Fibroblast of upper back skin (primary cell): ENCODE data around the gene POLR2A.
"Not testable (repeated sequence)": the region's sequence is repeated elsewhere in the genome, so short reads cannot be mapped to it uniquely, and the experiment has no call there.

ENCODE experiments used
- DNase-seq: peaks from one replicate; pipeline ENCODE4 v3.0.0-alpha.2; 2013

POLR2A gene

DNA sequence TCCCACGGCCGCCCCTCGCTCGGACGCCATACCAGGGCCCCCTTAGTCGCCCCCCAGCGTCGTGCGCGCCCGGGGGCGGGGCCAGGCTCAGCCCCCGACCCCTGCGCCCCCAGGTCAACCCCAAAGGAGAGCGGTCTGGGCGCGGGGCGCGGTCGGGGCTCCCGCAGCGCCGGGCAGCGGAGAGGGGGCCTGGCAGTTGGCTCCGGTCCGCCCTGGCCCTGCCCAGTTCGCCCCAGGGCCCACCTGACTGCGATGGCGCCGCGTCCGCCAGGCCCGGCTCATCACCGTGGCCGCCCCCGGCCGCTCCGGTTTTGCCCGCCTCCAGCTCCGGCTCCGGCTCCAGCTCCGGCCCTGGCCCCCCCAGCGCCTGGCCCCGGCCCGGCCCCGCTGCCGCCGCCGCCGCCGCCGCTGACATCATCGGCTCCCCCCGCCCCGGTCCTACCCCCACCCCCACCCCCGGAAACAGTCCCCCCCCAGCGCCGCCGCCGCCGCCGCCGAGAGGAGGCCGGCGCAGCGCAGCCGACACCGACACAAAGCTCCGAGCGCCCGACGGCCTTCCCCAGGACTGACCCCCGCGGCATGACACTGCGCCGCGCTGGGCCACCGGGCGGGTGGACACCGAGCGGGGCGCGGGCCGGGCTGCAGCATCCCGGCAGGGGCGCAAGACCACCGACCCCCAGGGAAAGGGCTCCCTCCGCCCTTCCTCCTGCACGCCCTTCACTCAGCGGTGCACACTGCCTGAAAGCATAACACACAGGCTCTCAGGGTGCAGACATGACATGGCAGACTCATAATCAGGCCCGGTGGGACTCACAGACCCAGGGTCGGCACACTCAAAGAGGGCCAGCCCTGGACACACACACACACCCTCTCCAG lies 4.7 kb upstream of the POLR2A start, which contains the start of gene ZBTB4:
TSS of gene ZBTB4 (minus strand) at position 419 of the 876 bp plus-strand sequence. CDS start 12,830 bp downstream, outside the sequence.
- peak; percentile 45 for DNase-seq

DNA sequence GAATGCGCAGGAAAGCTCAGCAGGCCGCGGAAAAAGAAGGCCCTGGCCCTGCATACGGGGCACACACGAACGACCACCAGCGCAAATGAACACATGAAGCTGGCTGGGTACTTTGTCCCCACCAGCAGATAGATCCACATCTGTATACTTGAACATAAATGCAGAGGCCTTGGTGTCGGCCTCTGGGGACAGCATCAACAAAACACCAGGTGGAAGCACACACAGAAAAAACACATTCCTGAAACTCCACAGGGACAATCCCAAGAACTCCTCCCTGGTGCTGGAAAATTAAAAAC lies 4.1 kb upstream of the POLR2A start:
- DNase-seq: no peak

DNA sequence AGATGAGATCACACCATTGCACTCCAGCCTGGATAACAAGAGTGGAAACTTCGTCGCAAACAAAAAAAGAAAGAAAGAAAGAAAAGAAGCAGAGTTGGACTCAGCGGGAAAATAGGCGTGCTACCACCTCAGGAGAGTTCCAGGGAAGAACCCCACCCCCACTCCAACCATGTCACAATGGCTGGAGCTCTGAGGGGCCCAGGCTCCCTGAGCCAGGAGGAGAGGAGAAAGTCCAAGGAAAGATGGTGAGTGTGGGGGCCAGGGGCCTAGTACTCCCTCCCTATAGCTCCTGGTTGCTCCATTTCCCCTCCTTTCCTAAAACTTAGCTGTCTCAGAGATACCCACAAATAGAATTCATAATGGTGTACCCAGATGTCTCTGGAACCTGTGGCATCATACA lies 2.9 kb upstream of the POLR2A start, which contains the start of gene SLC35G6:
TSS of gene SLC35G6 (plus strand) at position 172 of the 400 bp plus-strand sequence. CDS start at position 243, 71 bp downstream.
- not testable (repeated sequence) for DNase-seq

DNA sequence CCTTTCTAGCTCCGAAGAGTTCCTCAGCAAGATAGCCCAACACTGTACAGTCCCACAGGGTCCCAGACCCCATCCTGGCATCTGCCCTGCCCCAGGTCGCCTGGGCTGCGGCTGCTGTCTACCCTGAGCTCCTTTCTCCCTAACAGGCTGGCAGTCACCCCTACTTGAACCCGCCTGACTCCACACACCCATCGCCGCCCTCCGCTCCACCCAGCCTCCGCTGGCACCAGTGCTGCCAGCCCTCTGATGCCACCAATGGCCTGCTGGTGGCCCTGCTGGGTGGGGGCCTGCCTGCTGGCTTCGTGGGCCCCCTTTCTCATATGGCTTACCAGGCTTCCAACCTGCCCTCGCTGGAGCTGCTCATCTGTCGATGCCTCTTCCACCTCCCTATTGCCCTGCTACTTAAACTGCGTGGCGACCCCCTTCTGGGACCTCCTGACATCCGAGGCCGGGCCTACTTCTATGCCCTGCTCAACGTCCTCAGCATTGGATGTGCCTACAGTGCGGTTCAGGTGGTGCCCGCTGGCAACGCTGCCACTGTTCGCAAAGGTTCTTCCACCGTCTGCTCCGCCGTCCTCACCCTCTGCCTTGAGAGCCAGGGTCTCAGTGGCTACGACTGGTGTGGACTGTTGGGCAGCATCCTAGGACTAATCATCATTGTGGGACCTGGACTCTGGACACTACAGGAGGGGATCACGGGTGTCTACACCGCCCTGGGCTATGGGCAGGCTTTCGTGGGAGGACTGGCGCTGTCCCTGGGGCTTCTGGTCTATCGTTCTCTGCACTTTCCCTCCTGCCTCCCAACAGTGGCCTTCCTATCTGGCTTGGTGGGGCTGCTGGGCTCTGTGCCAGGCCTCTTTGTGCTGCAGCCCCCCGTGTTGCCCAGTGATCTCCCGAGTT lies 2.1 kb upstream of the POLR2A start:
- not testable (repeated sequence) for DNase-seq

DNA sequence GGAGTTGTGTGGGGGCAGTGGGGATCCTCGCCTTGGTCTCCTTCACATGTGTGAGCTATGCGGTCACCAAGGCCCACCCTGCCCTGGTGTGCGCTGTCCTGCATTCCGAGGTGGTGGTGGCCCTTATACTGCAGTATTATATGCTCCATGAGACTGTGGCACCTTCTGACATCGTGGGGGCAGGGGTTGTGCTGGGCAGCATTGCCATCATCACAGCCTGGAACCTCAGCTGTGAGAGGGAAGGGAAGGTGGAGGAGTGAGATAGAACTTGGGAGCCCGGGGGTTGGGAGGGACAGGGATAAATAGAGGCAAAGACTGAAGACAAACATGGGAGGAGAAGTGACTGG lies 1.5 kb upstream of the POLR2A start:
- DNase-seq: not testable (repeated sequence)

DNA sequence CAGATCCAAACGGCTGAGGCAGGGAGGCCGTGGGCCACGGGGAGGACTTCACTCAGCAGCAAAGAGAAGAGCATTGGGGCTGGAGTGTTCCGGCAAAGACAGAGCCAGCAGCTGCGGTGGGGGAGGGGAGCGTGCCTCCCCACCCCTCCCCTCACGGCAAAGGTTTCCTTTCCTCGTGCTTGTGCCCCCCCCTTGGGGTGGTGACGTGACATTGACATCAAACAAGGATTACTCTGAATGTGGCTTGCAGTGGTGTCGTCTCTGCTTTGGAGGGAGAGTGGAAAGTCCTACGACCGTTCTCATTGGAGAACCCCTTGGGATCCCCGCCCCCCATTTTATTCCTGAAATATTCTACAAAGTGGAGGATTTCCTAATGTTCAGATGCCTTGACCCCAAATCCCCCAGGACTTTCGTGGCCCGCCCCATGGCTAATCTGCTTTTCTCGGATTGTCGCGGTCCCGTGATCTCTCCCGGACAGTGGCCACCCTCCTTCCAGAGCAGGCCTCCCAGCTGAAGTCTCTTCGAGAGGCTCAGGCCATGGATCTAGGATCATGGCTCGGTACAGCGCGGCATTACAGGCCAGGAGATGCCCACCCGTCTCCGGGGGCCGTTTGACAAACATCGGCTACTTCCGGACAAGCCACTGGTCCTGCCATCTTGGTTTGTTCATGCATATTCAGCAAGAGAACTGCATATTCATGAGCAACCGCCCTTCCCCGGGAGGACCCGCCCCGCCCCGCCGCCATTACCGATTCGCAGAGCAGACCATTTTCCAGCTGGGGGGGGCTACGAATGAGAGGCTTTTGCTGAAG lies 705 bp upstream of the POLR2A start:
- peak; percentile 93 for DNase-seq

DNA sequence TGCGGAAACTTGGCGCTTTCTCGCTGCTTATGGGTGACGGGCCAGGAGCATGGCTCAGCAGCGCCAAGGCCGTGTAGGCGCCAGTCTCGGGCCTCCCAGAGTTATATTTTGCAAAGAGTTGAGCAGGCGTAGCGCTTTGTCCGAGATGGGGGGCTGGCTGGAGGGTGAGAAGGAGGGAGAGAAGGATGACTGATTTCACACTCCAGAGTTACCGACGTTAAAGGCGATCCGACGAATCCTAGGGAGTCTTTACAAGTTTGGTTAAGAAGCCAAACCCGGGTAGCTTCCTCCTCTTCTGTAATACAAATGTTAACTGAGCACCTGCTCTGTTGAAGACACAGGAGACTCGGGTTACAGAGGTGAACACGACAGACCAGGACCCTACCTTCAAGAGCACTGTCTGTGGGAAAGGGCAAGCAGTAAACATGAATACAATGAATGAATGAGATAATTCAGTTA lies 782 bp downstream of the POLR2A start:
- no peak for DNase-seq

DNA sequence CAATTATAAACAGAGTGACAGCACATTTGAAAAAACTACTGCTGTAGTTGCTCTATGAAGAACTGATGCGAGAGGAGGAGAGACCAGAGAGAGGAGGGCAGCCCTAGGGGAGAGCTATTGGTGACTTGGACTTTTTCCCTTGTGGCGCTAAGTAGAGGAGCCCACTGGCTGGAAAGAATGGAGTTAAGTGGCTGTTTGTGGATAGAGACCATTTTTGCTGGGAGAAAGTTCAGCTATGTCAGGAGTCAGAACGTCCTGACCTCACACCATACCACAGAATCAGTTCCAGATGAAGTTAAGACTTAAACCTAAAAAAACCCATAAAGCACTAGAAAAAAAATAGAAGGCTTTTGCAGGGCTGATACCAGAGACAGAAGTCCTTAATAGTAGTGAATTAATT lies 2.0 kb downstream of the POLR2A start:
- peak; percentile 34 for DNase-seq

DNA sequence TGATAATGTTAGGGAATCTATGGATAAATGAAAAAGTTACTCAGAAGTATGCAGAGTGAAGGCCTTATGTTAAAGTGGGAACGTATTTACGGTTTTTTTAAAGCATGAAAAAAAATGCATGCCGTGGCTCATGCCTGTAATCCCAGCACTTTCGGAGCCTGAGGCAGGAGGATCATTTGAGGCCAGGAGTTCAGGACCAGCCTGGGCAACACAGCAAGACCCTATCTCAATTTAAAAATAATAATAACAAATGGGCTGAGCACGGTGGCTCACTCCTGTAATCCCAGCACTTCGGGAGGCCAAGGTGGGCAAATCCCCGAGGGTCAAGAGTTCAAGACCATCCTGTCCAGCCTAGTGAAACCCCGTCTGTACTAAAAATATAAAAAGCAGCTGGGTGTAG lies 6.0 kb downstream of the POLR2A start:
- DNase-seq: no peak

DNA sequence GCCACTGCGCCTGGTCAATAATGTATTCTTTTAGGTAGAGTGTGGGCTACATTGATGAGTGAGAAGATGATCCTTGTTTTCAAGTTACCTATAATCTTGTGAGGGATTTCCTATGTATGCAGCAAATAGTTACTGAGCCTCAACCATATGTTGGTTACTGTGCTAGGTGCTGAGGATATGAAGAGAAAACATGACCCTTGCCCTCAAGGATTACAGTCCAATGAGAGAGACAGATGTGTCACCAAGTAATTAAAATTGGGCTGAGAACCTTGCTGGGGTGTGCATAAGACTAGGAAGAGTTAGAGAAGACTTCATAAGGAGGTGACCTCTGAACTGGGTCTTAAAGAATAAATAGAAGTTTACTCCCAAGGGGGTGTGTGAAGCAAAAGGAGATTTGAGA lies 7.4 kb downstream of the POLR2A start:
- DNase-seq: no peak

DNA sequence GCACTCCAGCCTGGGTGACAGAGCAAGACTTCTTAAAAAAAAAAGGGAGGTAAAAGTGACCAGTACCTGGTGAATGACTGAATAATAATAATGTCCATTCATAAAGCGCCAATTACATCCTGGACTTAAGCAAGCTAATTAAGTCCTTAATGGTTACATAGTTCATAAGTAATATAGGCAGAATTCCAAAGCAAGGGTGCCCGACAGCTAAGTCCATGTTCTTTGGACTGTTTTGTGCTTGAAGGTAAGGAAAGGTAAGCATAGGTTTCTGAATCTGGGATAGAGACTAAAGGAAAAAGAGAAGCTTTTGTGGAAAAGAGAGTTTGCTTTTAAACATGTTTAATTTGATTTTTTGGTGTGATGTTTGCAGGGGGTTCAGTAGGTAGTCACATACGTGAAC lies 9.8 kb downstream of the POLR2A start:
- DNase-seq: no peak

DNA sequence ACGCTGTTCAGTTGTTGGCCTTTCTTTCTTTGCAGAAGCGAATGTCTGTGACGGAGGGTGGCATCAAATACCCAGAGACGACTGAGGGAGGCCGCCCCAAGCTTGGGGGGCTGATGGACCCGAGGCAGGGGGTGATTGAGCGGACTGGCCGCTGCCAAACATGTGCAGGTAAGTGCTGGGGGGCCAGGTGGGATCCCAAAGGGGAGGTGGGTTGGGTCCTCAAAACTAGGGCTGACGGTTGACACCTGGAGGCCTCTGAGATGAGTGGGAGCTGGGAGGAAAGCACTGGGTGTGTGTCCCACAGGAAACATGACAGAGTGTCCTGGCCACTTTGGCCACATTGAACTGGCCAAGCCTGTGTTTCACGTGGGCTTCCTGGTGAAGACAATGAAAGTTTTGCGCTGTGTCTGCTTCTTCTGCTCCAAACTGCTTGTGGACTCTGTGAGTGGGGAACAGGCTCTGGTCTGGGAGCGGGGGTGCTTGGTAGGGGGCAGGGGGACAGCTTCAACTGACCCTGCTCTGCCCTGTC lies 11.8 kb downstream of the POLR2A start:
- DNase-seq: no peak

DNA sequence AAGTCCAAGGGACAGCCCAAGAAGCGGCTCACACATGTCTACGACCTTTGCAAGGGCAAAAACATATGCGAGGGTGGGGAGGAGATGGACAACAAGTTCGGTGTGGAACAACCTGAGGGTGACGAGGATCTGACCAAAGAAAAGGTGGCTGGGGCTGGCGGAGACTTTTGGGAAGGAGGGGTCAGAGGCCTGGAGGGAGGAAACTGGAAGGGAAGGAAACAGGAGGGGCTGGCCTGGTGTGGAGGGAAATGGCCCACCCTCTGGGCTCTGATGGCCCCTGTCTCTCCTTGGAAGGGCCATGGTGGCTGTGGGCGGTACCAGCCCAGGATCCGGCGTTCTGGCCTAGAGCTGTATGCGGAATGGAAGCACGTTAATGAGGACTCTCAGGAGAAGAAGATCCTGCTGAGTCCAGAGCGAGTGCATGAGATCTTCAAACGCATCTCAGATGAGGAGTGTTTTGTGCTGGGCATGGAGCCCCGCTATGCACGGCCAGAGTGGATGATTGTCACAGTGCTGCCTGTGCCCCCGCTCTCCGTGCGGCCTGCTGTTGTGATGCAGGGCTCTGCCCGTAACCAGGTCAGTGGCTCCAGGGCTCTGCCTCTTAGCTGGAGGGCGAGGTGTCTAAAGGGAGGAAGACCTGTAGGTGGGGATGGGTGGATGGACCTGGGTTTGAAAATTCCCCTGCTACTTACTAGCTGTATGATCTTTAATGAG lies 12.5 kb downstream of the POLR2A start:
- no peak for DNase-seq

DNA sequence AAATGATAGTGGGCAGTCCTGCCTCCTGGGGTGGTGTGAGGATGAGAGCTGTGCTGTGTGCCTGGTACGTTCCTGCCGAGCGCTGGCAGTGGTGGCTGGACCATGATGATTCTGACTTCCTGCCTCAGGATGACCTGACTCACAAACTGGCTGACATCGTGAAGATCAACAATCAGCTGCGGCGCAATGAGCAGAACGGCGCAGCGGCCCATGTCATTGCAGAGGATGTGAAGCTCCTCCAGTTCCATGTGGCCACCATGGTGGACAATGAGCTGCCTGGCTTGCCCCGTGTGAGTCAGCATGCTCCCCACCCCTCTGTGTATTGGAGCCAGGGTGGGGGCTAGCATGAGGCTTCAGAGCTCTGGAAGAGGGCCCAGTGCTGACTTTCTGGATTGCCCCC lies 13.1 kb downstream of the POLR2A start:
- no peak for DNase-seq

DNA sequence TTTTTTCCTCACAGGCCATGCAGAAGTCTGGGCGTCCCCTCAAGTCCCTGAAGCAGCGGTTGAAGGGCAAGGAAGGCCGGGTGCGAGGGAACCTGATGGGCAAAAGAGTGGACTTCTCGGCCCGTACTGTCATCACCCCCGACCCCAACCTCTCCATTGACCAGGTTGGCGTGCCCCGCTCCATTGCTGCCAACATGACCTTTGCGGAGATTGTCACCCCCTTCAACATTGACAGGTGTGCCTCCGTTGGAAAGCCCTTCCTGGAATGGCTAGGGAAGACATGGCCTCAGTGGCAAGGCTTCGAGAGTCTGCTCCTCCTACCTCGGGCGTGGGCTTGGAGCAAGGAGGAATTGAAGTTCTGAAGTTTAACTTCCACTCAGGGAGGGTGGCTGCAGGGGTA lies 13.5 kb downstream of the POLR2A start:
- DNase-seq: no peak

DNA sequence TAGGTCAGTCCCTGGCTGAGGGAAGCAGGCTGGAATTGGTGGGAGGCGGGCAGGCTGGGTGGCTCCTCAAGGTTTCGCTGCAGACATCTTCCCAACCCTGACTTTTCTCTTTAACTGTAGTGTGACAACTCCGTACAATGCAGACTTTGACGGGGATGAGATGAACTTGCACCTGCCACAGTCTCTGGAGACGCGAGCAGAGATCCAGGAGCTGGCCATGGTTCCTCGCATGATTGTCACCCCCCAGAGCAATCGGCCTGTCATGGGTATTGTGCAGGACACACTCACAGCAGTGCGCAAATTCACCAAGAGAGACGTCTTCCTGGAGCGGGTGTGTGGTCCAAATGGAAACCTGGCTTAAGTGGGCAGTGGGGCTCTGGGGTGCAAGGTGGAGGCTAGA lies 15.0 kb downstream of the POLR2A start:
- DNase-seq: no peak

DNA sequence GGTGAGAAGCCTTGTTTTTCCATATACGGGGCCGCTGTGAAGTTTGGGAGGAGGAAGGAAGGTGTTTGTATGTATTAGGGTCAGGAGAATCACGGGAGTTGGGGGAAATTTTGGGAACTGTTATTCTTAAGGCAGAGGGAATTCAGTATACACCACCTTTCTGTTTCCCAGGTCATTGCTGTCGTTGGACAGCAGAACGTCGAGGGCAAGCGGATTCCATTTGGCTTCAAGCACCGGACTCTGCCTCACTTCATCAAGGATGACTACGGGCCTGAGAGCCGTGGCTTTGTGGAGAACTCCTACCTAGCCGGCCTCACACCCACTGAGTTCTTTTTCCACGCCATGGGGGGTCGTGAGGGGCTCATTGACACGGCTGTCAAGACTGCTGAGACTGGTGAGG lies 17.6 kb downstream of the POLR2A start:
- no peak for DNase-seq

DNA sequence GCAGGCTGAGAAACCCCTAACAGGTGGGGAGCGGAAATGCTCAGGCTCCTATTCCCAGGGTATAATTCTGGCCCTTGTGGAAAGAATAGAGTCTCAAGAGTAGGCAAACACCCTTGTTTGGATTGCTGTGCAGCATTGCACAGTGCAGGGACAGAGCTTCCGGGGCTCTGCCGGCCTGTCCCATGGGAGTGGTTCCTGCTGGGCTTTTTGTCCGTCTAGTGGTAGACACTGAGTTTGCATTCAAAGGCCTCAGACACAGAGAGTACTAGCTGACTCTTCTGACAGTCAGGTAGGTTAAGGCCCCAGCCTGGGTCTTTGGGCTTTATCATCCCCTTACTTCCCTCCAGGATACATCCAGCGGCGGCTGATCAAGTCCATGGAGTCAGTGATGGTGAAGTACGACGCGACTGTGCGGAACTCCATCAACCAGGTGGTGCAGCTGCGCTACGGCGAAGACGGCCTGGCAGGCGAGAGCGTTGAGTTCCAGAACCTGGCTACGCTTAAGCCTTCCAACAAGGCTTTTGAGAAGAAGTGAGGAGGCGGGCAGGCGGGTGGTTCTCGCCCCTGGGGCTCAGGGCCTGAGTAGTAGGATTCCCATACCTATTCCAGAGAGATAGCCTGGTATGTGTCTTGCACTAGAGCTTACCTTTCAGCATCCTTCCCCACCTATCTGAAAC lies 18.1 kb downstream of the POLR2A start:
- DNase-seq: no peak

DNA sequence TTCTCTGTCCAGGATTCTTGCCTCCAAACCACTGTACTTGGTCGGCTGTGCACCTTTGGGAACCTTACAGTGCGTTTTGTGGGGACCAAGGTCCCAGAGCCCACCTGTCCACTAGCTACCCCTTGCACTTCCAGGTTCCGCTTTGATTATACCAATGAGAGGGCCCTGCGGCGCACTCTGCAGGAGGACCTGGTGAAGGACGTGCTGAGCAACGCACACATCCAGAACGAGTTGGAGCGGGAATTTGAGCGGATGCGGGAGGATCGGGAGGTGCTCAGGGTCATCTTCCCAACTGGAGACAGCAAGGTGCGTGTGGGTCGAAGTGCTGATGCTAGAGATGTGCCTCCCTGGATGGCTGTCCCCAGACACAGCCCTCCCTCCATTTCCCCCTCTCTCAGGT lies 18.8 kb downstream of the POLR2A start:
- DNase-seq: no peak

DNA sequence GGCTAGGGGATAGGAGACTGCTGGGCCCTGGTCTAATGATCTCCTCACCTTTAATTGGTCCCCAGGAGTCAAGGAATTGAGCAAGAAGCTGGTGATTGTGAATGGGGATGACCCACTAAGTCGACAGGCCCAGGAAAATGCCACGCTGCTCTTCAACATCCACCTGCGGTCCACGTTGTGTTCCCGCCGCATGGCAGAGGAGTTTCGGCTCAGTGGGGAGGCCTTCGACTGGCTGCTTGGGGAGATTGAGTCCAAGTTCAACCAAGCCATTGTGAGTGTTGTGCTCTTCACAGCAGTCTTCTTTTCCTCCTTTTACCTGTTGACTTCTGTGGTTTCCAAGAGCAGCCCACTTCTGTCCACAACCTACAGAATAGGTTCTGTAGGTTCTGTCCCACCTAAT lies 19.4 kb downstream of the POLR2A start:
- no peak for DNase-seq

DNA sequence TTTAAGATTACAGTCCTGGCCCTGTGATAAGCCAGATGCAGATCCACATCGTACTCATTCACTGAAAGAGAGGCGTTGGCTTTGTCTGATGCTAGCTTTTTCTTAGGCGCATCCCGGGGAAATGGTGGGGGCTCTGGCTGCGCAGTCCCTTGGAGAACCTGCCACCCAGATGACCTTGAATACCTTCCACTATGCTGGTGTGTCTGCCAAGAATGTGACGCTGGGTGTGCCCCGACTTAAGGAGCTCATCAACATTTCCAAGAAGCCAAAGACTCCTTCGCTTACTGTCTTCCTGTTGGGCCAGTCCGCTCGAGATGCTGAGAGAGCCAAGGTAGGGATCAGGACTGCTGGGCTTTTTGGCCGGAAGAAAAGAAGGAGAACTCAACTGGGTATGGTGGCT lies 24.0 kb downstream of the POLR2A start:
- DNase-seq: no peak

DNA sequence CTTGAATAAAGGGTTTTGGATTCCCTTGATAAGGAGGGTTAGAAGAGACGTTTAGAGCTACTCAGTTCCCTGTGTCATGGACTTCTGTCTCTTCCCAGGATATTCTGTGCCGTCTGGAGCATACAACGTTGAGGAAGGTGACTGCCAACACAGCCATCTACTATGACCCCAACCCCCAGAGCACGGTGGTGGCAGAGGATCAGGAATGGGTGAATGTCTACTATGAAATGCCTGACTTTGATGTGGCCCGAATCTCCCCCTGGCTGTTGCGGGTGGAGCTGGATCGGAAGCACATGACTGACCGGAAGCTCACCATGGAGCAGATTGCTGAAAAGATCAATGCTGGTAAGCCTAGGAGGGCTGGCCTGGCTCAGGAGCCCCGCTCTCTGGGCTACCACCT lies 24.7 kb downstream of the POLR2A start:
- no peak for DNase-seq
